GM12874 (cell line): ENCODE results near the gene SOWAHB.

ENCODE experiments used
- CTCF ChIP-seq: IDR thresholded peaks from 2 replicates; pipeline ENCODE4 v1.5.1; 2011; ENCODE audit warnings: low read depth, mild to moderate bottlenecking, control low read depth, low read length, moderate library complexity; ENCODE audit not compliant: insufficient read depth

SOWAHB gene

GRCh38 chr4:76897536-76898384 lies at the start of gene SOWAHB:
Gene SOWAHB, minus strand, starts transcription at chr4:76898144. Its CDS starts 295 bp downstream, at chr4:76897849.
- TF ChIP-seq CTCF = no peak

GRCh38 chr4:76947369-76947768 lies 49.4 kb upstream of the SOWAHB start:
- TF ChIP-seq CTCF = no peak

- TF ChIP-seq CTCF = no peak
Measured at GRCh38 chr4:76943790-76944189, 45.8 kb upstream of the SOWAHB start.

GRCh38 chr4:76943129-76943620 lies 45.2 kb upstream of the SOWAHB start:
- no peak for TF ChIP-seq CTCF

- TF ChIP-seq CTCF = no peak
Measured at GRCh38 chr4:76939184-76939583, 41.2 kb upstream of the SOWAHB start.

GRCh38 chr4:76931576-76932276 lies 33.8 kb upstream of the SOWAHB start:
- TF ChIP-seq CTCF = no peak

- no peak for TF ChIP-seq CTCF
Measured at GRCh38 chr4:76931087-76931486, 33.1 kb upstream of the SOWAHB start.
